GM18511 (cell line): ENCODE results near the gene FOCAD.
A peak's percentile ranks its signal among the peaks of the same experiment; 100 is the strongest.

ENCODE experiments used
- ATAC-seq: cut with Tn5 transposase; IDR thresholded peaks from one replicate; pipeline ENCODE4 v1.9.1; 2021; ENCODE audit warnings: mild to moderate bottlenecking, moderate library complexity; ENCODE audit not compliant: unreplicated experiment

Gene FOCAD

DNA sequence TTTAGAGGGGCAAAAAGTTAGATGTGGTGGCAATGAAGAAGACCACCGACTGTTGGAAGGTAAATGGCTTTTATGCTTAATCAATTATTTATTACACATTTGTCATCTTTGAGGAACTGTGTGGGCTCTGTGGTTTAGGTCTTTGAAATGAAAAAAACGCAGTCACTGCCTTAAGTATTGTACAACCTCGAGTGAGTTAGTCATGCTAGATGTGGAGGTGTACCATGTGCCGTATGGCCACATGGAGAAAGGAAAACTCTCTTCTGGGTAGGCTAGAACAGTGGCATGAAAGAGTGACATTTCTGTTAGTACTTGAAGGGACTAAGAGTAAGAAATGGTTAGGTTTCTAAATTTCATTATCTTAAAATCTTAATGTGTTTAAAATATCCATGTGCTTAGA, 181.3 kb downstream of the FOCAD start:
- no peak for ATAC-seq

DNA sequence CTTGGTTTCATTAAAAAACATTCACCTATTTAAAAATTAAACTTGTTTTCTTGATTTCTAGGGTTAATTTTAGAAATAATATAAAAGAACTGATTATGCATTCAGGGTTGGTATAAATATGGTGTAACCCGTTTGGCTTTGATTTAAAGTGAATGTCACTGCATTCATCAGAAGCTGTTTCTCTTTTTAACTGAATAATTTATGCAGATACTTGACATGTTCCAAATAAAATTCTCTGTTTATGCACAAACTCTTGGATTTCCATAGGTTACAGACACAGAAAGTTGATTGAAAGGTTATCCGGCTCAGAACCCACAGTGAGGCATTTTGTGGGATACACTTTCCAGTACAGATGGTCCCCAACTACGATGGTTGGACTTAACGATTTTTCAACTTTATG, 186.1 kb downstream of the FOCAD start:
- no peak for ATAC-seq

- no peak for ATAC-seq
Measured at GRCh38 chr9:20872340-20872977, 188.4 kb downstream of the FOCAD start.

- ATAC-seq = peak; percentile 66
Measured at GRCh38 chr9:20873240-20873865, 189.3 kb downstream of the FOCAD start.

- no peak for ATAC-seq
Measured at GRCh38 chr9:20880271-20880670, 196.2 kb downstream of the FOCAD start.

- no peak for ATAC-seq
Measured at GRCh38 chr9:20880675-20881074, 196.6 kb downstream of the FOCAD start.

- no peak for ATAC-seq
Measured at GRCh38 chr9:20884985-20885593, 201.0 kb downstream of the FOCAD start.

- ATAC-seq = no peak
Measured at GRCh38 chr9:20898885-20899554, 215.0 kb downstream of the FOCAD start.

- ATAC-seq = no peak
Measured at GRCh38 chr9:20903212-20903611, 219.2 kb downstream of the FOCAD start.

DNA sequence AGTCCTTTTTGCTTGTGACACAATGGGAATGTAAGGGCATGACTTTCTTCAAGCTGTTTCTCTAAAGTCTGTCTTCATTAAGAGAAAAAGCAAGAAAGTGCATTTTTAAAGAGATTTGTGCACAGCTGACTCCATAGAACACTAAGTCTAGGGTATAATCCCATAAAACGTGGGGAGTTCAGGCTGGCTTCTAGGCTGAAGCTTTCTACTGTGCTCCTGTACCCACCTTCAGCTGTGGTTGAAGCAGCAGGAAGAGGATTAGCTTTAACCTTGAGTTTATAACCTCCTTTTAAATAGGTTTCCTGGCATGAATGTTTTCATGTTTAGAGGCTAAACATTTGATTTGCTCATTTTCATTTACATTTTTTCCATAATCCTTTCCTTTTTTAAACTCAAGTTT, 220.9 kb downstream of the FOCAD start:
- no peak for ATAC-seq

DNA sequence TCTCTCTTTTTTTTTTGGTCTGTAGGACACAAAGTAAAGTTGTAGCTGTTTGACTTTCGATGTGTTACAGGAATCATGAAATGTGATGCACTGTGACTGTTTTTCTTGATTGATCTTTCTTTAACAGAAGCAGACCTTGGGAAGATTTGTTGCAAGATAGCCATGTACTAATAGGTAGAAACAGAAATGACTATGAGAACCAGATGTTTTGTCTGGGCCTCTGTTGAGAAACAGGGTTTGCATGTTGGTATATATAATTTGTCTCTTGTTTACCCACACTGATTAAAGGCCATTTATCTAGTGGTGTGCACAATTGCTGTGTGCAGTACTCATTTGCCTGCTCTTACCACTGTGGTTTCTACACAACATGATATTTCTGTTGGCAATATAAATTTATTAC, 222.3 kb downstream of the FOCAD start:
- no peak for ATAC-seq

GRCh38 chr9:20908461-20908860, 224.4 kb downstream of the FOCAD start:
- no peak for ATAC-seq

- no peak for ATAC-seq
Measured at GRCh38 chr9:20914556-20914955, 230.5 kb downstream of the FOCAD start.

- no peak for ATAC-seq
Measured at GRCh38 chr9:20921362-20921761, 237.3 kb downstream of the FOCAD start.

DNA sequence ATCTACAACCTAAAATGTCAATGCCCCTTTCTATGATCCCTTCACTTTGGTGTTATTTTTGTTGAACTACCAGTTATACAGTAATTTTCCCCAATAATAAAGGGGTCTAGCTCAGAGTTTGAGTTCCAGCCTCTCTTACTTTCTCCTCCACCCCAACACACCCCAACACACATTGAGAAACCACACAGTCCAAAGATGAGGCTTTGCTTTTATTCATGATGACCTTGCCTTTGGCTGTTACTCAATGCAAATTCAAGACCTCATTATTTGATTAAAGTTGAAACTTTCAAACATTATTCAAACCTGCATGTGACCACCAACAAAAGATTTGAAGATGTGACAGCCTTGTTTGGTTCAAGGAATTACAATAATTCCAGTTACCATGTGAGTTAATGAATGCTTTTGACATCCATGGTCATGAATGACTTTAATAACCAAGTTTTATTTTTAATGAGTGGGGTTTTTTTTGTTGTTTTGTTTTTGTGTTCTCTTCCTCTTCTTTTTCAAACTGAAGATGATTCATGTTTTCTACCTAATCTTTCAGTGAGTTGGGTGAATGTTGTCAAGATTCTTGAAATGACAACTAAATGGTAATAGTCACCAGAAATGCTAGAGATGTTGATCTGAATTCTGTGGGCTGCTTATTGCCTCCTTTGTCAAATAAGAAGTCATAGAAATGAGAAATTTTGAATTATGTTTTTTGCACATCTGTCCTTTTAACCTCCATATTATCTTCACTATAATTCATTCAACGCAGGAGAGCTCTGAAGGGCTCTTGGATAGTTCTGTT, 241.4 kb downstream of the FOCAD start:
- ATAC-seq = no peak

- no peak for ATAC-seq
Measured at GRCh38 chr9:20929276-20929675, 245.2 kb downstream of the FOCAD start.

- ATAC-seq = no peak
Measured at GRCh38 chr9:20930836-20931235, 246.8 kb downstream of the FOCAD start.

DNA sequence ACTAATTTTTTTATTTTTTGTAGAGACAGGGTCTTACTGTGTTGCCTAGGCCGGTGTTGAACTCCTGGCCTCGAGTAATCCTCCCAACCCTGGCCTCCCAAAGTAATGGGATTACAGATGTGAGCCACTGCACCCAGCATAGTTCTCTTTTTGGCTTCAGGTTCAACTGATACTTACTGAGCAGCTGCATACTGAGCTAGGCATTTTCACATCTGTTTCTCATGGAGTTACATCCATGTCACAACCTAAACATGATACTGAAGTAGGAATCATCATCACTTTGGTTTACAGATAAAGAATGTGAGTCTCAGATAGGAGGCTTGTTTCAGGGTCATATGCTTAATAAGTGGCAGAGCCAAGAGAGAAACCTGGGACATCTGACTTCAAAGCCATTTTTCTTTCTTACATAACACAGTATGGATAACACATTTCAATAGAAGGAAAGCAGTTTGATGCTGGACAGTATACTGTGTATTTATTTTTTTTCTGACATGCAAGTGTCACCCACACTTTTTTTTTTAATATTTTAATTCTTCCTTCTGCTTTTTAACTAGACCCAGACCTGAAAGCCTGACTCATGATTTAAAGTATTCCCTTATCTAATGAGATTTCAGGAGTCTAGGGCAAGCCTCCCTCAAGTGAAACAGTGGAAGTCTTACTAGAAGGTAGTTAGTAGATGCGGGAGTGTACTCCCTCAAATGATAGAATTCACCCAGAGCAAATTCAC, 256.6 kb downstream of the FOCAD start:
- peak; percentile 42 for ATAC-seq

DNA sequence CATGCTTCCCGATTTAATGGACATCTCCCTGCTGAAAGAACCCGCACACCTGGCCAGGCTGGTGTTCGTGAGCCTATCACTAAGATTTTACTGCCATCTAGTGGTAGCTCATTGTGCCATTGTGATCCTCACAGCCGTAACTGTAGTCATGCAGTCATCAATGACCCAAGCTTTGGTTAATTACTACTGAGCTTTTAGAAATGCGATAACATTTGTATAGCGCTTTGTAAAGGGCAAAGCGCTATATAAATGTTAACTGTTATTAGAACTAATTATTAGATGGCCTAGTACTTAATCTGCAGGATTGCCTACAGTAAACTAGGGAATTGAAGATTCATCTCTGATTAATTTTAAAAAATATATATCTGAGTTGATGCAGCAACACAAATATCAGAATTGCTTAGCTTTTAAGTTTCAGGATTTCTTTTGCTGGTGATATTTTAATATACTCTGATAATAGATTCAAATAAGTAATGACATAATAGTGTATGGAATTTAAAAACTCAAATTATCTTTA, 257.2 kb downstream of the FOCAD start:
- peak; percentile 98 for ATAC-seq

DNA sequence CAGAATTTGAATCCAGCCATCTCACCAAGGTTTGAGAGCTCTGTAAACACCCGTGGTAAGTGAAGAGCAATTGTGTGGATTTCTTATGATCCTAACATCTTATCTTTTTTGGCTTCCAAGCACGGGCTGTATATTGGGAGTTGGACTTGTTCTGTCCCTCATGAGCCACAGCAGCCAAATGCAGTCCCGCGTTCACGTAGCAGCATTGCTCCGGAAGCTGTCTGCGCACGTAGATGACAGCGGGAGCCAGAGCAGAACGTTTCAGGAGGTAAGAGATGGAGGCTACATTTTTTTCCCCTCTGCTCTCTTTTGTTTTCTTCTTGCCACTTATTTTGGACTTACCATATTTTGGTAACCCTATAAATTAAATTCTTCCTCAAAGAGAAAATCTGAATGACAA, 260.4 kb downstream of the FOCAD start:
- no peak for ATAC-seq
